ENCODE data around the gene DDA1. TPM values are rescaled to one million over a fixed set of nuclear protein-coding genes. Genes with fewer than 3 reads are reported as not detected.

Gene DDA1
- total and polyA plus RNA-seq, 10 of the 15 experiments (the other 5 are each of a cell fraction or from before 2014, with no cell fraction given) = 0.76 to 71.0 (median 39.4) TPM

DNA sequence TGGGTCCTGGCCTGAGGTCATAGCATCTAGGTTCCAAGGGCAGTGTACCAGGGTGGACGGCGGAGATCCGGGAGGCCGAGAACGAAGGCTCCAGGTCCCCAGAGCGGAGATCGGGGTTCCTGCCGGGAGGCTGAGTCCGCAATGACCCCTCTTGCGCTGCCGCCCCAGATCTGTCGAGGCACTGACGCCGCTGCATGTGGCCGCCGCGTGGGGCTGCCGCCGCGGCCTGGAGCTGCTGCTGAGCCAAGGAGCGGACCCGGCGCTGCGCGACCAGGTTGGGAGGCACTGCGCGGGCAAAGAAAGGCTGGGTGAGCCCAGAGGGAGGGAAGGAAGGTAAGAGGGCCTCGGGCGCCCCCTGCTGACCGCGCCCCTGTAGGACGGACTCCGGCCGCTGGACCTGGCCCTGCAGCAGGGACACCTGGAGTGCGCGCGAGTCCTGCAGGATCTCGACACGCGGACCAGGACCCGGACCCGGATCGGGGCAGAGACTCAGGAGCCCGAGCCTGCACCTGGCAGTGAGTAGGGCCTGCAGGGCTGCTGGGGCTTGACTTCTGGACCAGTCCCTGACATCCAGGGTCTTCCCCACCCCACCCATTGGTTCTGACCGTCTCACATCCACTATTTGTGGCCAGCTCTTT is 26.8 kb upstream of the DDA1 start (continued):
- TF ChIP-seq POU2F2 (IDR thresholded peaks at IDR 0.05; ENCODE audit: borderline replicate concordance, low read depth, low read length) = 0 out of 3 replicates have a peak, but pooled peaks have one; percentile 11
- TF ChIP-seq CTCF (IDR thresholded peaks at IDR 0.05 in 2 of 3, conservative IDR thresholded peaks at IDR 0.05 in 1 of 3; ENCODE audit: control insufficient read depth in 2 of 3, extremely low read depth in 1 of 3, insufficient read depth in 1 of 3, low read depth in 3 of 3, low read length in 3 of 3) = peak; percentile 90 to 96 (median 94); a peak in 5 of 6 replicates
- peak in 1 of 2 experiments; percentile 49; a peak in 2 of 4 replicates for TF ChIP-seq BHLHE40 (IDR thresholded peaks at IDR 0.05; ENCODE audit: borderline replicate concordance in 1 of 2, low read depth in 2 of 2, low read length in 1 of 2)
- peak; percentile 79 for TF ChIP-seq RAD21 (IDR thresholded peaks at IDR 0.05; ENCODE audit: insufficient read depth, low read depth, low read length)
- peak; percentile 49; the same call in 1 of the 2 replicates for TF ChIP-seq NBN (IDR thresholded peaks at IDR 0.05)
- TF ChIP-seq POLR2A (IDR thresholded peaks at IDR 0.05; ENCODE audit: low read depth, low read length) = peak; percentile 58
- TF ChIP-seq ZNF217 (IDR thresholded peaks at IDR 0.05) = peak; percentile 61; the same call in 1 of the 2 replicates

DNA sequence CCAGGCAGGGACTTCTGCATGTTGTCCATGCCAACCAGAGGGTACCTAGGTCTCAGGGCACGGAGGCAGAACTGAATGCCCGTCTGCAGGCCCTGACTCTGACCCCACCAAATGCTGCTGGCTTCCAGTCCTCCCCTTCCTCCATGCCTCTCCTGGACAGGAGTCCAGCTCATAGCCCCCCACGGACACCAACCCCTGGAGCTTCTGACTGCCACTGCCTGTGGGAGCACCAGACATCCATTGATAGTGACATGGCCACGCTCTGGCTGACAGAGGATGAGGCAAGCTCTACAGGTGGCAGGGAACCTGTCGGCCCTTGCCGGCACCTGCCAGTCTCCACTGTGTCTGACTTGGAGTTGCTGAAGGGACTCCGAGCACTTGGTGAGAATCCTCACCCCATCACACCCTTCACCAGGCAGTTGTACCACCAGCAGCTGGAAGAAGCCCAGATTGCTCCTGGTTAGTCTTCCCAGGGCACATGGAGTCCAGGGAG is 25.8 kb upstream of the DDA1 start:
- in situ Hi-C loops (cut with MboI) = no loop called here
- no TSS peak for BruUV-seq (replicated peaks)
- ChIA-PET CTCF (interaction anchor here (0.6 to 6.9 kb wide), 10 partner anchors 9 to 567 kb away, joined by 3 to 120 read pairs (median 6); partner anchors contain the start of genes BABAM1 and USHBP1), RAD21 (ENCODE audit: unreplicated experiment) (interaction anchor here (0.6 to 4.3 kb wide), 7 partner anchors 17 to 569 kb away, joined by 3 to 22 read pairs (median 4); partner anchors contain the start of genes BABAM1 and DDA1), SMC1A (ENCODE audit: uncharacterized antibody, unreplicated experiment) (interaction anchor here (0.5 to 6.5 kb wide), 6 partner anchors 18 to 572 kb away, joined by 3 to 43 read pairs (median 4); partner anchors contain the start of genes BABAM1 and USHBP1), POLR2A (interaction anchor here (0.6 kb wide), 1 partner anchor 16 kb away, joined by 4 read pairs; no protein-coding TSS in a partner anchor)
- Histone ChIP-seq H2AFZ (ENCODE audit: control insufficient read depth, low read depth, low read length) (no peak overlapping the region), H3K9ac (ENCODE audit: control insufficient read depth, insufficient read depth, low read length) (no peak overlapping the region), H3K27me3 (replicated peaks in 1 of 2; ENCODE audit: control insufficient read depth in 2 of 2, insufficient read depth in 2 of 2, low read length in 1 of 2) (no peaks in the 10 kb centered on the region), H3K27ac (ENCODE audit: control insufficient read depth, insufficient read depth) (no peak overlapping the region), H3K4me3 (no peak overlapping the region), H3K36me3 (ENCODE audit: control insufficient read depth in 2 of 2, insufficient read depth in 2 of 2, low read length in 1 of 2) (peaks cover 0 to 7% of the 10 kb centered on the region in 2 experiments; a peak in 2 of 4 replicates), H3K9me3 (replicated peaks; ENCODE audit: control insufficient read depth, insufficient read depth, low read length) (no peaks in the 10 kb centered on the region), H4K20me1 (ENCODE audit: control insufficient read depth, insufficient read depth) (no peaks in the 10 kb centered on the region), H3K79me2 (ENCODE audit: control insufficient read depth, insufficient read depth, low read length) (no peaks in the 10 kb centered on the region; the same call in 1 of the 2 replicates), H3K4me2 (ENCODE audit: control insufficient read depth, insufficient read depth) (no peak overlapping the region), H3K4me1 (ENCODE audit: control insufficient read depth, insufficient read depth, low read length) (peaks cover 9% of the 10 kb centered on the region)
- no peak for FAIRE-seq
- TF ChIP-seq PAX8 (IDR thresholded peaks at IDR 0.05) (no peak), HCFC1 (IDR thresholded peaks at IDR 0.05; ENCODE audit: low read length) (no peak), YY1 (IDR thresholded peaks at IDR 0.05; ENCODE audit: low read depth, low read length) (no peak), KLF5 (IDR thresholded peaks at IDR 0.05; ENCODE audit: partially characterized antibody) (no peak), DPF2 (IDR thresholded peaks at IDR 0.05) (no peak), POLR2AphosphoS2 (IDR thresholded peaks at IDR 0.05; ENCODE audit: low read depth, low read length) (no peak), RUNX3 (IDR thresholded peaks at IDR 0.05; ENCODE audit: low read length) (no peak), NFYB (IDR thresholded peaks at IDR 0.05; ENCODE audit: insufficient read depth, low read depth, low read length) (no peak), POU2F2 (IDR thresholded peaks at IDR 0.05; ENCODE audit: borderline replicate concordance, low read depth, low read length) (no peak)
- no peak for ATAC-seq
- WGBS (ENCODE audit: insufficient coverage, insufficient replicate concordance, low lambda C conversion rate, missing lambda C conversion rate) = 86% methylated on average over 7 of the region's 7 CpGs
- no peak for DNase-seq (ENCODE audit: low read depth, low spot score)
- intact Hi-C loops (cut with micrococcal nuclease; ENCODE audit: unreplicated experiment) = loop anchor here (2.0 kb wide), 1 partner anchor 17 kb away; the partner anchor contains the start of gene BABAM1

All from GM12878 (cell line).